OCI-M2 (cell line): ENCODE results near the gene COL6A5.
"Not testable (repeated sequence)": the region's sequence is repeated elsewhere in the genome, so short reads cannot be mapped to it uniquely, and the experiment has no call there.

Experiments used
- DNase-seq: peaks from one replicate; lab custom pipeline; 2025; ENCODE audit not compliant: unreplicated experiment; lab: John Stamatoyannopoulos, UW

COL6A5 gene, protein sequence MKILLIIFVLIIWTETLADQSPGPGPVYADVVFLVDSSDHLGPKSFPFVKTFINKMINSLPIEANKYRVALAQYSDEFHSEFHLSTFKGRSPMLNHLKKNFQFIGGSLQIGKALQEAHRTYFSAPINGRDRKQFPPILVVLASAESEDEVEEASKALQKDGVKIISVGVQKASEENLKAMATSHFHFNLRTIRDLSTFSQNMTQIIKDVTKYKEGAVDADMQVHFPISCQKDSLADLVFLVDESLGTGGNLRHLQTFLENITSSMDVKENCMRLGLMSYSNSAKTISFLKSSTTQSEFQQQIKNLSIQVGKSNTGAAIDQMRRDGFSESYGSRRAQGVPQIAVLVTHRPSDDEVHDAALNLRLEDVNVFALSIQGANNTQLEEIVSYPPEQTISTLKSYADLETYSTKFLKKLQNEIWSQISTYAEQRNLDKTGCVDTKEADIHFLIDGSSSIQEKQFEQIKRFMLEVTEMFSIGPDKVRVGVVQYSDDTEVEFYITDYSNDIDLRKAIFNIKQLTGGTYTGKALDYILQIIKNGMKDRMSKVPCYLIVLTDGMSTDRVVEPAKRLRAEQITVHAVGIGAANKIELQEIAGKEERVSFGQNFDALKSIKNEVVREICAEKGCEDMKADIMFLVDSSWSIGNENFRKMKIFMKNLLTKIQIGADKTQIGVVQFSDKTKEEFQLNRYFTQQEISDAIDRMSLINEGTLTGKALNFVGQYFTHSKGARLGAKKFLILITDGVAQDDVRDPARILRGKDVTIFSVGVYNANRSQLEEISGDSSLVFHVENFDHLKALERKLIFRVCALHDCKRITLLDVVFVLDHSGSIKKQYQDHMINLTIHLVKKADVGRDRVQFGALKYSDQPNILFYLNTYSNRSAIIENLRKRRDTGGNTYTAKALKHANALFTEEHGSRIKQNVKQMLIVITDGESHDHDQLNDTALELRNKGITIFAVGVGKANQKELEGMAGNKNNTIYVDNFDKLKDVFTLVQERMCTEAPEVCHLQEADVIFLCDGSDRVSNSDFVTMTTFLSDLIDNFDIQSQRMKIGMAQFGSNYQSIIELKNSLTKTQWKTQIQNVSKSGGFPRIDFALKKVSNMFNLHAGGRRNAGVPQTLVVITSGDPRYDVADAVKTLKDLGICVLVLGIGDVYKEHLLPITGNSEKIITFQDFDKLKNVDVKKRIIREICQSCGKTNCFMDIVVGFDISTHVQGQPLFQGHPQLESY (N-terminal part only)

DNA sequence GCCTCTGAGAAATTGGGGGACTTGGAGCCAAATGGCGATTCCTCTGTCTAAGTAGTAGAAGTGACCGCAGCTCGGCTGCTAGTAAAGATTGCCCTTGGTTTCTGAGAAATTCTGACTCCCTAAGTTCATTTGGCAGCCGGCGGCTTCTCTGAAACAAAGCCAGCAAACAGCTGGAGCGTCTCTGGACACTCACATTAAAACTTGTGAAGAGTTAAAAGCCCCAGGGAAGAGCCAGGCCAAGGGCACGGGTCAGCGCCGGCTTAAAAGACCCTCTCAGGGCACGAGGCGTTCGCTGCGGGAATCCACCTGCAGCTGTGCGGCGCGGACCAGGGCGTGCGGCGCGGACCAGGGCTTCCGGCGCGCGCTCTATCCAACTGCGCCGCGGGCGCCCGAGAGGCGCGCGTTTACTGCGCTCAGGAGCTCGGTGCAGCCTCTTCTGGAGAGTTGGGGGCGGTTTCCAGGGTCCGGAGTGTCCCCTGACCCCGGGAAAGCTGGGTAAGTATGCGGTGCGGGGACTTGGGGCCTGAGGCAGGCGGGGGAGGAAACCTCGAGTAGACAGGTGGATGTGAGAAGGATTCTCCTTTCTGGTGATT, at the start of gene COL6A5:
Gene COL6A5 (plus strand): TSS at position 186 of the 593 bp plus-strand sequence. CDS start 27,967 bp downstream, outside the sequence.
- no peak for DNase-seq

- no peak for DNase-seq
Measured at GRCh38 chr3:130299531-130299930, 45.9 kb upstream of the COL6A5 start.

DNA sequence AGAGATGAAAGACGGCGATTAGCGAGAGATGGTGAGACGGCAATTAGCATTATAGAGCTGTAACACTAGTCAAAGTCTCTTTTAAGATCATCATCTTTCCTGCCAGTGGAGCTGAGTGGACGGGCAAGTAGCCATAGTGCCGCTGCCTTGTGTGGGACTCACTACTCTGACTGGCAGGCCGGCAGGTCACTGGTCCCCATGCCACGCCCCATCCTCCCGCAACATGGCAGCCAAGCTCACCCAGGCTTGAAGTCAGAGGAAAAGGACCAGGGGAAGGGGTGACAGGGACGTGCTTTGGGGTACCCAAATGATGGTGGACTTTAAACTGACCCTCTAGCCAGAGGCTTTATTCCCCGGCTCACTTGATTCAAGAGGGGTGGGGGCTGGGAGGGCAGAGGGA, 44.6 kb upstream of the COL6A5 start:
- no peak for DNase-seq

- no peak for DNase-seq
Measured at GRCh38 chr3:130310109-130310508, 35.4 kb upstream of the COL6A5 start.

GRCh38 chr3:130312374-130312773, 33.1 kb upstream of the COL6A5 start:
- no peak for DNase-seq

DNA sequence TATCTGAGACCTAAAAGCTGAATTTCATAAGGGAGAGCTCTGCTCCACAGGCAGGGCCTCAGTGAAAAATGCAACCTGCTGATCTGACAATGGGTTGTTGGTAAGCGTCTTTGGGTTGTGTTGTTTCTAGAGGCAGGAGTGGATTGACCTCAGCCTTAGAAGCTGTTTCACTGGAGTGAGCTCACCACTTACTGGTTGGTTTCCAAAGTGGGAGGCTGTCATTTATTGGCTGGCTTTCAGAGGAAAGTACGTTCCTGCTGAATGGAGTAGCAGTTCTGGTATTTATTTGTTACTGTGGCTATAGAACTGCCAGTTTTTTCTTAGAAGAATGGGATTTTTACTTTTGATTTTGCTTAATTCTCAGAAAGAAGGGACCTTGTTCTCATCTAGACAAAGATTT, 29.3 kb upstream of the COL6A5 start:
- DNase-seq, result no peak

DNA sequence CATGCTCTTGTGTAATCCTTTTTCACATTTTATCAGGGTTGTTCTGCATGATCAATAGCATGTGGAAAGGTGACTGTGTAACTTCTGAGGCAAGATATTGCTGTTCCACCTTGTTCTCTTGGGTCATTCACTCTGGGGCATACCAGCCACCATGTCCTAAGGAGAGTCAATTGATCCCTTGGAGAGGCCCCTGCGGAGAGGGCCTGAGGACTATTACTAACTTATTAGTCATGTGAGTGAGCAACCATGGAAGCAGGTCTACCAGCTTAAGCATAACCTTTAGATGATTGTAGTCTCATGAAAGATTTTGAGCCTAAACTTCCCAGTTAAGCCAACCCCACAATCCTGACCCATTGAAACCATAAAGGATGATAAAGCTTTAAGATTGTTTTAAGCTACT, 22.0 kb upstream of the COL6A5 start:
- no peak for DNase-seq

DNA sequence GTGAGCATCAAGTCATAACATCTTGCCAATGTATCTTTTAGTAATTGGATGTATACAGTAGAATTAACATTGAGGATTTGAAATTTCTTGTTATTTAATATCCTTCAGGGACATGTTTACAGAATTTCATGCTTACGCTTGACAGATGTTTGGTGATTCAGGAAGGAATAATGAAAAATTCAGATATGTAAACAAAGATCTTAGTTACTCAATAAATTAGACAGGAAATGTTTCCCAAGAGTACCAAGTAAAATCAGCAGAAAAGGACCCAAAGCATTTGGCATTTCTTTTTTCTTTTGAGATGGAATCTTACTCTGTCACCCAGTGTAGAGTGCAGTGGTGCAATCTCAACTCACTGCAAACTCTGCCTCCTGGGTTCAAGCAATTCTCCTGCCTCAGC, 4.7 kb upstream of the COL6A5 start:
- no peak for DNase-seq

GRCh38 chr3:130341388-130341787, 4.1 kb upstream of the COL6A5 start:
- DNase-seq, result no peak

GRCh38 chr3:130341882-130342281, 3.6 kb upstream of the COL6A5 start:
- DNase-seq, result no peak

GRCh38 chr3:130342821-130343661, 2.4 kb upstream of the COL6A5 start:
- DNase-seq, result peak; percentile 12

DNA sequence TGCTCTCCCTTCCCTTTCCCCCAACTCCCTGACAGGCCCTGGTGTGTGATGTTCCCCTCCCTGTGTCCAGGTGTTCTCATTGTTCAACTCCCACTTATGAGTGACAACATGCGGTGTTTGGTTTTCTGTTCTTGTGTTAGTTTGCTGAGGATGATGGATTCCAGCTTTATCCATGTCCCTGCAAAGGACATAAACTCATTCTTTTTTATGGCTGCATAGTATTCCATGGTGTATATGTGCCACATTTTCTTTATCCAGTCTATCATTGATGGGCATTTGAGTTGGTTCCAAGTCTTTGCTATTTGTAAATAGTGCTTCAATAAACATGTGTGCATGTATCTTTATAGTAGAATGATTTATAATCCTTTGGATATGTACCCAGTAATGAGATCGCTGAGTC, 2.8 kb downstream of the COL6A5 start:
- DNase-seq, result not testable (repeated sequence)

- DNase-seq, result no peak
Measured at GRCh38 chr3:130354430-130354829, 9.0 kb downstream of the COL6A5 start.

GRCh38 chr3:130374033-130374432, 28.6 kb downstream of the COL6A5 start:
- DNase-seq, result no peak

- DNase-seq, result no peak
Measured at GRCh38 chr3:130374908-130375307, 29.4 kb downstream of the COL6A5 start.

- no peak for DNase-seq
Measured at GRCh38 chr3:130377960-130378676, 32.6 kb downstream of the COL6A5 start.

DNA sequence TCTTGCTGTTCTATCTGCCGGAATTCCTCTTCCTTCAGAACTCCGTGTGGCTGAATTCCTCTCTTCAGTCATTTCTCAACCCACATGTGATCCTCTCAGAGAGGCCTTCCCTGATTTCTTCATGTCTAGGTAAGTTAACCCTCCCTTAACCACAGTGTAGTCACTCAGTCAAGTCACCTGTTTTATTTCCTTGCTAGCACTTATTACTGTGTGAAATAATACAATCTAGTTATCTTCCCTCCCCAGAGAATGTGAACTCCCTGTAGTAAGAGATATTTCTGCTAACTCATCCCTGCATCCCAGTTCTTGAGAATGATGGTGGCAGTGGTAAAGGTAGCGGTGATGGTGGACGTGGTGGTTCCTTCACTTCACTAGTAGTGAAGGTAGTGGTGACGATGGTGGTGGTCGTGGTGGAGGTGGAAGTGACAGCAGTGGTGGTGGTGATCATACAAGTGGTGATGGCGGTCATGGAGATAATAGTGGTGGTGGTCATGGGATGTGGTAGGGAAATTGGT, 33.3 kb downstream of the COL6A5 start:
- DNase-seq, result no peak

DNA sequence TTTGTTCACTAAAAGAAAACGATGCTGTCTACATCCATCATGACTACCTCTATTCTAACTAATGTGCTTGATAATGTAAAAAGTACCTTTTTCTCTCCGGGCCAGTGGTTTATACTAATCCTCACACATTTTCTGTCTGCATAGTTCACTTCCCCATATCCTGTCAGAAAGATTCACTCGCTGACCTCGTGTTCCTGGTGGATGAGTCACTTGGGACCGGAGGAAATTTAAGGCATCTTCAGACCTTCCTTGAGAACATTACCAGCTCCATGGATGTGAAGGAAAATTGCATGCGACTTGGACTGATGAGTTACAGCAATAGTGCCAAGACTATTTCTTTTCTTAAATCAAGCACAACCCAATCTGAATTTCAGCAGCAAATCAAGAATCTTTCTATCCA, 33.8 kb downstream of the COL6A5 start:
- no peak for DNase-seq

- DNase-seq, result no peak
Measured at GRCh38 chr3:130380398-130380797, 34.9 kb downstream of the COL6A5 start.
